CD14-positive monocyte (primary cell): ENCODE measurements around the gene STON2. TPM values are rescaled to one million over a fixed set of nuclear protein-coding genes. Genes with fewer than 3 reads are reported as not detected.

Experiments
- DNase-seq, 3 donors: peaks; one replicate each; pipeline ENCODE4 v3.0.0-alpha.2; 2011 to 2022
- H2AFZ ChIP-seq: 2 replicates; pipeline ENCODE4 v1.6.0; 2012; ENCODE audit warnings: mild to moderate bottlenecking, low read depth, low read length, inconsistent platforms; ENCODE audit not compliant: insufficient read depth, poor library complexity, severe bottlenecking
- H3K27ac ChIP-seq, 2 donors: 1 replicate in 1 of 2; 2 replicates in 1 of 2; pipeline ENCODE4 v1.5.1; 2012 to 2013; ENCODE audit warnings: low read length in 2 of 2, control low read depth in 1 of 2, inconsistent platforms in 1 of 2, low read depth in 1 of 2, mild to moderate bottlenecking in 1 of 2
- H3K27me3 ChIP-seq, 2 donors: one replicate each; pipeline versions ENCODE4 v1.6.0 to v1.6.1; 2011 to 2013; ENCODE audit warnings: low read length in 2 of 2; ENCODE audit not compliant: control insufficient read depth in 2 of 2, insufficient read depth in 2 of 2
- H3K36me3 ChIP-seq, 2 donors: replicated peaks in 1 of 2; 1 replicate in 1 of 2; 2 replicates in 1 of 2; pipeline versions ENCODE4 v1.5.1 to v1.6.1; 2012 to 2013; ENCODE audit warnings: low read length in 2 of 2, control low read depth in 1 of 2, inconsistent platforms in 1 of 2, mild to moderate bottlenecking in 1 of 2; ENCODE audit not compliant: insufficient read depth in 2 of 2, control insufficient read depth in 1 of 2
- H3K4me1 ChIP-seq, 2 donors: 1 replicate in 1 of 2; 2 replicates in 1 of 2; pipeline versions ENCODE4 v1.5.1 to v1.6.1; 2012 to 2013; ENCODE audit warnings: low read length in 2 of 2, control low read depth in 1 of 2, inconsistent platforms in 1 of 2, mild to moderate bottlenecking in 1 of 2, moderate library complexity in 1 of 2; ENCODE audit not compliant: insufficient read depth in 2 of 2, control insufficient read depth in 1 of 2
- H3K4me2 ChIP-seq: replicated peaks from 2 replicates; pipeline ENCODE3; 2012; ENCODE audit warnings: low read length, moderate library complexity, mild to moderate bottlenecking; ENCODE audit not compliant: poor library complexity, severe bottlenecking; ENCODE audit errors: extremely low read depth
- H3K4me3 ChIP-seq, 3 experiments: fragments of 200-600 bp in 1 of 3; sonication (generic) in 1 of 3; replicated peaks in 1 of 3; 1 replicate in 2 of 3; 2 replicates in 1 of 3; pipeline ENCODE4 v1.5.1; 2011 to 2013; ENCODE audit warnings: low read length in 3 of 3, mild to moderate bottlenecking in 3 of 3, control low read depth in 2 of 3, low read depth in 2 of 3, inconsistent platforms in 1 of 3, moderate library complexity in 1 of 3
- H3K79me2 ChIP-seq: 2 replicates; pipeline ENCODE4 v1.6.0; 2012; ENCODE audit warnings: mild to moderate bottlenecking, control low read depth, inconsistent platforms, low read length, moderate library complexity; ENCODE audit not compliant: insufficient read depth
- H3K9ac ChIP-seq: 2 replicates; pipeline ENCODE4 v1.6.0; 2017; ENCODE audit warnings: low read length, mild to moderate bottlenecking; ENCODE audit not compliant: insufficient read depth, poor library complexity, severe bottlenecking
- H3K9me3 ChIP-seq, 2 donors: replicated peaks in 1 of 2; 1 replicate in 1 of 2; 2 replicates in 1 of 2; pipeline versions ENCODE4 v1.5.1 to v1.6.1; 2012 to 2013; ENCODE audit warnings: low read length in 2 of 2, control low read depth in 1 of 2; ENCODE audit not compliant: control insufficient read depth in 1 of 2, insufficient read depth in 1 of 2
- H4K20me1 ChIP-seq: 2 replicates; pipeline ENCODE4 v1.6.0; 2012; ENCODE audit warnings: mild to moderate bottlenecking, low read length, control low read depth, moderate library complexity; ENCODE audit not compliant: insufficient read depth
- H3K27ac Mint-ChIP-seq, 7 donors: one replicate each; pipeline ENCODE4 v1.8.0; 2020; ENCODE audit warnings: mild to moderate bottlenecking in 7 of 7, mixed read lengths in 7 of 7, moderate library complexity in 6 of 7, inconsistent platforms in 2 of 7
- H3K27me3 Mint-ChIP-seq, 3 donors: one replicate each; pipeline ENCODE4 v1.8.0; 2021 to 2022; ENCODE audit warnings: low read depth in 3 of 3, mild to moderate bottlenecking in 3 of 3, mixed read lengths in 3 of 3, moderate library complexity in 3 of 3, inconsistent platforms in 1 of 3
- H3K36me3 Mint-ChIP-seq, 2 donors: one replicate each; pipeline ENCODE4 v1.8.0; 2020; ENCODE audit warnings: mixed read lengths in 2 of 2, inconsistent platforms in 1 of 2, mild to moderate bottlenecking in 1 of 2
- H3K4me1 Mint-ChIP-seq: one replicate; pipeline ENCODE4 v1.8.0; 2020; ENCODE audit warnings: mild to moderate bottlenecking, mixed read lengths
- H3K4me3 Mint-ChIP-seq, 2 donors: one replicate each; pipeline ENCODE4 v1.8.0; 2020; ENCODE audit warnings: mild to moderate bottlenecking in 2 of 2, mixed read lengths in 2 of 2, moderate library complexity in 1 of 2
- H3K9me3 Mint-ChIP-seq, 7 donors: one replicate each; pipeline ENCODE4 v1.8.0; 2020 to 2022; ENCODE audit warnings: mixed read lengths in 7 of 7, mild to moderate bottlenecking in 6 of 7, moderate library complexity in 6 of 7, inconsistent platforms in 2 of 7
- CTCF ChIP-seq: fragments of 200-600 bp; IDR thresholded peaks from one replicate; pipeline ENCODE4 v1.8.0; 2022; ENCODE audit warnings: antibody characterized with exemption, mild to moderate bottlenecking
- WGBS: methylation state at CpG from one replicate; pipeline ENCODE4 v1.1.5; 2013; ENCODE audit warnings: missing lambda C conversion rate; ENCODE audit not compliant: insufficient coverage; 5-methylcytosine and 5-hydroxymethylcytosine counted together
- intact Hi-C, 2 donors: fragments of 100-400 bp; cut with micrococcal nuclease; formaldehyde crosslinking; loops; one replicate each; pipeline versions ENCODE4 v1.15.0 to v1.15.1; 2023
- polyA plus RNA-seq, 3 donors: library from polyadenylated mRNA; depleted of rRNA in 1 of 3; unstranded in 2 of 3; stranded (reverse) in 1 of 3; fragments of 300-500 nt in 2 of 3; fragments of >200 nt in 1 of 3; fragmentation: Illumina TruSeq in 2 of 3; gene quantifications; 1 replicate in 2 of 3; 2 replicates in 1 of 3; pipeline ENCODE4 v1.2.3, GENCODE V29; 2012 to 2021

STON2 gene
- polyA plus RNA-seq, 3 donors, result 1.6 to 3.2 (median 2.1) TPM

GRCh38 chr14:81406863-81407262 is 6.7 kb upstream of the STON2 start:
- no peak overlapping the region for H3K9ac ChIP-seq
- intact Hi-C loops, result no loop called here
- Mint-ChIP-seq H3K36me3 (peaks cover 5 to 20% of the 10 kb centered on the region in 2 donors), H3K4me3 (peak overlapping the region in 1 of 2 donors; percentile 36), H3K27ac (peak overlapping the region in 1 of 7 donors; percentile 6), H3K27me3 (peaks cover 61 to 76% (median 61%) of the 10 kb centered on the region in 3 donors), H3K4me1 (peaks cover 16% of the 10 kb centered on the region), H3K9me3 (peaks cover 4 to 20% (median 11%) of the 10 kb centered on the region in 7 donors)
- peaks cover 73 to 89% of the 10 kb centered on the region in 2 donors for H3K27me3 ChIP-seq
- no peaks in the 10 kb centered on the region for H4K20me1 ChIP-seq
- H3K79me2 ChIP-seq, result no peaks in the 10 kb centered on the region
- peaks cover 15 to 19% of the 10 kb centered on the region in 2 donors for H3K4me1 ChIP-seq
- peaks cover 0 to 6% of the 10 kb centered on the region in 2 donors for H3K9me3 ChIP-seq
- no peak overlapping the region for H3K27ac ChIP-seq
- H3K4me3 ChIP-seq, result no peak overlapping the region
- WGBS, result 7% methylated on average over 3 of the region's 4 CpGs
- H3K4me2 ChIP-seq, result no peak overlapping the region
- no peaks in the 10 kb centered on the region for H3K36me3 ChIP-seq
- no peak overlapping the region for H2AFZ ChIP-seq
- TF ChIP-seq CTCF, result no peak
- DNase-seq, result no peak

- Histone ChIP-seq H3K9me3 (peaks cover 0 to 6% of the 10 kb centered on the region in 2 donors), H4K20me1 (peaks cover 3% of the 10 kb centered on the region), H3K4me1 (peaks cover 39 to 40% of the 10 kb centered on the region in 2 donors), H3K4me2 (no peak overlapping the region), H3K27ac (peak overlapping the region in 1 of 2 donors; percentile 79), H3K9ac (no peak overlapping the region), H3K36me3 (no peaks in the 10 kb centered on the region), H2AFZ (no peak overlapping the region), H3K27me3 (peaks cover 77 to 81% of the 10 kb centered on the region in 2 donors), H3K4me3 (peak overlapping the region in 1 of 3 experiments; percentile 32), H3K79me2 (no peaks in the 10 kb centered on the region)
- intact Hi-C loops, result no loop called here
- DNase-seq, result peak in 2 of 3 donors; percentile 40 to 66
- TF ChIP-seq CTCF, result no peak
- WGBS, result 17% methylated on average over 2 of the region's 2 CpGs
- H3K36me3 Mint-ChIP-seq, result peaks cover 4 to 21% of the 10 kb centered on the region in 2 donors
- H3K27me3 Mint-ChIP-seq, result peaks cover 75 to 83% (median 80%) of the 10 kb centered on the region in 3 donors
- peaks cover 4 to 26% (median 11%) of the 10 kb centered on the region in 7 donors for H3K9me3 Mint-ChIP-seq
- H3K4me1 Mint-ChIP-seq, result peaks cover 40% of the 10 kb centered on the region
- H3K4me3 Mint-ChIP-seq, result peak overlapping the region in 1 of 2 donors; percentile 73
- peak overlapping the region; percentile 82 to 95 (median 92) for H3K27ac Mint-ChIP-seq
Measured at GRCh38 chr14:81402123-81402495, 2.0 kb upstream of the STON2 start.
